ENCODE results near the gene GIMAP5. TPM values are rescaled to one million over a fixed set of nuclear protein-coding genes. Genes with fewer than 3 reads are reported as not detected.

Gene GIMAP5
- total and polyA plus RNA-seq, 2 experiments from 2014 or later, result not detected

- Histone ChIP-seq H3K4me2 (ENCODE audit: unreplicated experiment) (no peak overlapping the region), H3K4me1 (ENCODE audit: insufficient read depth) (no peaks in the 10 kb centered on the region), H3K27me3 (replicated peaks; ENCODE audit: insufficient read depth) (no peaks in the 10 kb centered on the region), H3K9ac (no peak overlapping the region), H3F3A (ENCODE audit: insufficient read depth) (no peaks in the 10 kb centered on the region), H3K27ac (no peak overlapping the region), H4K20me1 (ENCODE audit: insufficient read depth) (no peaks in the 10 kb centered on the region), H3K79me2 (ENCODE audit: insufficient read depth) (no peaks in the 10 kb centered on the region), H3K9me2 (ENCODE audit: insufficient read depth) (no peaks in the 10 kb centered on the region), H3K36me3 (ENCODE audit: low read depth) (no peaks in the 10 kb centered on the region), H3K4me3 (no peak overlapping the region), H3K9me3 (ENCODE audit: low read depth) (no peaks in the 10 kb centered on the region), H2AFZ (no peak overlapping the region)
- in situ Hi-C loops (cut with MboI), result no loop called here
- 17% methylated on average over 12 of the region's 12 CpGs for WGBS, 2 experiments (ENCODE audit: low coverage in 1 of 2, low lambda C conversion rate in 2 of 2, missing lambda C conversion rate in 2 of 2)
- TF ChIP-seq EZH2 (IDR thresholded peaks at IDR 0.05; ENCODE audit: insufficient read depth, poor library complexity, severe bottlenecking) (no peak), EZH2phosphoT487 (IDR thresholded peaks at IDR 0.05; ENCODE audit: insufficient read depth, low read depth) (no peak)
- no peak for DNase-seq
These were observed 14.7 kb upstream of the GIMAP5 start for GRCh38 chr7:150722431-150722931.

- WGBS, 2 experiments (ENCODE audit: low coverage in 1 of 2, low lambda C conversion rate in 2 of 2, missing lambda C conversion rate in 2 of 2), result 11 to 17% methylated on average over 1 of the region's 1 CpG
- H3K9me3 ChIP-seq (ENCODE audit: low read depth), result no peaks in the 10 kb centered on the region
- in situ Hi-C loops (cut with MboI), result no loop called here
These were observed 13.8 kb upstream of the GIMAP5 start for GRCh38 chr7:150723467-150723866.

GRCh38 chr7:150727381-150727780 lies 9.8 kb upstream of the GIMAP5 start:
- H3K27ac ChIP-seq, result no peak overlapping the region
- H3K79me2 ChIP-seq (ENCODE audit: insufficient read depth), result no peaks in the 10 kb centered on the region
- H3K4me1 ChIP-seq (ENCODE audit: insufficient read depth), result no peaks in the 10 kb centered on the region
- in situ Hi-C loops (cut with MboI), result no loop called here
- WGBS, 2 experiments (ENCODE audit: low coverage in 1 of 2, low lambda C conversion rate in 2 of 2, missing lambda C conversion rate in 2 of 2), result 16 to 23% methylated on average over 3 of the region's 3 CpGs
- H3K9me3 ChIP-seq (ENCODE audit: low read depth), result no peaks in the 10 kb centered on the region
- no peaks in the 10 kb centered on the region for H3K27me3 ChIP-seq (replicated peaks; ENCODE audit: insufficient read depth)
- H3K9ac ChIP-seq, result no peak overlapping the region
- H4K20me1 ChIP-seq (ENCODE audit: insufficient read depth), result no peaks in the 10 kb centered on the region
- H3F3A ChIP-seq (ENCODE audit: insufficient read depth), result no peaks in the 10 kb centered on the region
- no peak for DNase-seq
- H2AFZ ChIP-seq, result no peak overlapping the region
- no peak for TF ChIP-seq EZH2 (IDR thresholded peaks at IDR 0.05; ENCODE audit: insufficient read depth, poor library complexity, severe bottlenecking)
- TF ChIP-seq EZH2phosphoT487 (IDR thresholded peaks at IDR 0.05; ENCODE audit: insufficient read depth, low read depth), result no peak
- H3K36me3 ChIP-seq (ENCODE audit: low read depth), result no peaks in the 10 kb centered on the region
- H3K4me3 ChIP-seq, result no peak overlapping the region
- no peaks in the 10 kb centered on the region for H3K9me2 ChIP-seq (ENCODE audit: insufficient read depth)
- H3K4me2 ChIP-seq (ENCODE audit: unreplicated experiment), result no peak overlapping the region

More at GRCh38 chr7:150723467-150723866, 13.8 kb upstream of the GIMAP5 start:
- no peaks in the 10 kb centered on the region for H4K20me1 ChIP-seq (ENCODE audit: insufficient read depth)
- H3F3A ChIP-seq (ENCODE audit: insufficient read depth), result no peaks in the 10 kb centered on the region
- no peak overlapping the region for H3K4me3 ChIP-seq
- H3K27ac ChIP-seq, result no peak overlapping the region
- no peak overlapping the region for H2AFZ ChIP-seq
- H3K9me2 ChIP-seq (ENCODE audit: insufficient read depth), result no peaks in the 10 kb centered on the region
- no peaks in the 10 kb centered on the region for H3K36me3 ChIP-seq (ENCODE audit: low read depth)
- no peaks in the 10 kb centered on the region for H3K4me1 ChIP-seq (ENCODE audit: insufficient read depth)
- H3K4me2 ChIP-seq (ENCODE audit: unreplicated experiment), result no peak overlapping the region
- no peak for DNase-seq
- TF ChIP-seq EZH2phosphoT487 (IDR thresholded peaks at IDR 0.05; ENCODE audit: insufficient read depth, low read depth) (no peak), EZH2 (IDR thresholded peaks at IDR 0.05; ENCODE audit: insufficient read depth, poor library complexity, severe bottlenecking) (no peak)
- H3K9ac ChIP-seq, result no peak overlapping the region
- no peaks in the 10 kb centered on the region for H3K79me2 ChIP-seq (ENCODE audit: insufficient read depth)
- H3K27me3 ChIP-seq (replicated peaks; ENCODE audit: insufficient read depth), result no peaks in the 10 kb centered on the region

DNA sequence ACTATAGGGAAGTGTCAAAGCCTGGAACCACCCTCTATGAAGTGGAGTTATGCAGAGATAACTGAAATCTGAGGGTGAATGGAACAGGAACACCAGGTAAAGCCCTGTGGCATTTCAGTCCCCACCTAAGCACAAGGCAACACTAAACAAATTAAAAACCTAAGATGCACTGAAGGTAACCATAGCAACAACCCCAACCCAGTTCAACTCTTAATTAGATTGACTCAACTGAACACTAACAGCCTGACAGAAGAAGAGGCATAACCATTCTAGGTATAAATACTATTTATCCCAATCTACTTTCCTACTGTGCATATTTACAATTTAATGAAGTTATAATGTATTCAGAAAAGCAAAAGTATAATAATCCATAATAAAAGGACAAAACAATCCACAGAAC lies 9.2 kb upstream of the GIMAP5 start:
- no peak for DNase-seq
- Histone ChIP-seq H3F3A (ENCODE audit: insufficient read depth) (no peaks in the 10 kb centered on the region), H3K4me2 (ENCODE audit: unreplicated experiment) (no peak overlapping the region), H3K27ac (no peak overlapping the region), H2AFZ (no peak overlapping the region), H3K9ac (no peak overlapping the region), H3K36me3 (ENCODE audit: low read depth) (no peaks in the 10 kb centered on the region), H3K79me2 (ENCODE audit: insufficient read depth) (no peaks in the 10 kb centered on the region), H3K27me3 (replicated peaks; ENCODE audit: insufficient read depth) (no peaks in the 10 kb centered on the region), H3K9me2 (ENCODE audit: insufficient read depth) (no peaks in the 10 kb centered on the region), H3K4me3 (no peak overlapping the region), H3K9me3 (ENCODE audit: low read depth) (no peaks in the 10 kb centered on the region), H3K4me1 (ENCODE audit: insufficient read depth) (no peaks in the 10 kb centered on the region), H4K20me1 (ENCODE audit: insufficient read depth) (no peaks in the 10 kb centered on the region)
- no peak for TF ChIP-seq EZH2 (IDR thresholded peaks at IDR 0.05; ENCODE audit: insufficient read depth, poor library complexity, severe bottlenecking)
- no peak for TF ChIP-seq EZH2phosphoT487 (IDR thresholded peaks at IDR 0.05; ENCODE audit: insufficient read depth, low read depth)
- in situ Hi-C loops (cut with MboI), result no loop called here

- in situ Hi-C loops (cut with MboI), result no loop called here
- H3K9ac ChIP-seq, result no peak overlapping the region
- H3K27me3 ChIP-seq (replicated peaks; ENCODE audit: insufficient read depth), result no peaks in the 10 kb centered on the region
- H3F3A ChIP-seq (ENCODE audit: insufficient read depth), result no peaks in the 10 kb centered on the region
- no peaks in the 10 kb centered on the region for H3K4me1 ChIP-seq (ENCODE audit: insufficient read depth)
- H3K9me2 ChIP-seq (ENCODE audit: insufficient read depth), result no peaks in the 10 kb centered on the region
- H3K9me3 ChIP-seq (ENCODE audit: low read depth), result no peaks in the 10 kb centered on the region
- H3K4me3 ChIP-seq, result no peak overlapping the region
- H3K36me3 ChIP-seq (ENCODE audit: low read depth), result no peaks in the 10 kb centered on the region
- H3K4me2 ChIP-seq (ENCODE audit: unreplicated experiment), result no peak overlapping the region
- no peak overlapping the region for H3K27ac ChIP-seq
- TF ChIP-seq EZH2phosphoT487 (IDR thresholded peaks at IDR 0.05; ENCODE audit: insufficient read depth, low read depth) (no peak), EZH2 (IDR thresholded peaks at IDR 0.05; ENCODE audit: insufficient read depth, poor library complexity, severe bottlenecking) (no peak)
- H4K20me1 ChIP-seq (ENCODE audit: insufficient read depth), result no peaks in the 10 kb centered on the region
- no peaks in the 10 kb centered on the region for H3K79me2 ChIP-seq (ENCODE audit: insufficient read depth)
- DNase-seq, result no peak
- H2AFZ ChIP-seq, result no peak overlapping the region
These were observed 8.6 kb upstream of the GIMAP5 start for GRCh38 chr7:150728609-150729008.

All from GM23248 (cell line).